ENCODE results near the gene NKAP. TPM values are rescaled to one million over a fixed set of nuclear protein-coding genes. Genes with fewer than 3 reads are reported as not detected.

NKAP gene
- total RNA-seq, 6 experiments from 2014 or later = 5.7 to 7.5 (median 6.7) TPM

GRCh38 chrX:119919835-119920585 lies 23.5 kb downstream of the NKAP start:
- TF ChIP-seq, protein P1, sequence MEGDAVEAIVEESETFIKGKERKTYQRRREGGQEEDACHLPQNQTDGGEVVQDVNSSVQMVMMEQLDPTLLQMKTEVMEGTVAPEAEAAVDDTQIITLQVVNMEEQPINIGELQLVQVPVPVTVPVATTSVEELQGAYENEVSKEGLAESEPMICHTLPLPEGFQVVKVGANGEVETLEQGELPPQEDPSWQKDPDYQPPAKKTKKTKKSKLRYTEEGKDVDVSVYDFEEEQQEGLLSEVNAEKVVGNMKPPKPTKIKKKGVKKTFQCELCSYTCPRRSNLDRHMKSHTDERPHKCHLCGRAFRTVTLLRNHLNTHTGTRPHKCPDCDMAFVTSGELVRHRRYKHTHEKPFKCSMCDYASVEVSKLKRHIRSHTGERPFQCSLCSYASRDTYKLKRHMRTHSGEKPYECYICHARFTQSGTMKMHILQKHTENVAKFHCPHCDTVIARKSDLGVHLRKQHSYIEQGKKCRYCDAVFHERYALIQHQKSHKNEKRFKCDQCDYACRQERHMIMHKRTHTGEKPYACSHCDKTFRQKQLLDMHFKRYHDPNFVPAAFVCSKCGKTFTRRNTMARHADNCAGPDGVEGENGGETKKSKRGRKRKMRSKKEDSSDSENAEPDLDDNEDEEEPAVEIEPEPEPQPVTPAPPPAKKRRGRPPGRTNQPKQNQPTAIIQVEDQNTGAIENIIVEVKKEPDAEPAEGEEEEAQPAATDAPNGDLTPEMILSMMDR (IDR thresholded peaks at IDR 0.05) = no peak
- Mint-ChIP-seq H3K27me3 (ENCODE audit: insufficient read depth) (no peaks in the 10 kb centered on the region; the same call in 1 of the 2 replicates), H3K36me3 (ENCODE audit: low read depth) (0 out of 2 replicates have a peak, but pooled peaks cover 2% of the 10 kb centered on the region), H3K4me3 (no peak overlapping the region), H3K9me3 (no peaks in the 10 kb centered on the region), H3K4me1 (ENCODE audit: low read depth) (no peaks in the 10 kb centered on the region), H3K27ac (no peak overlapping the region)
- no peak for DNase-seq

- no peak for DNase-seq
- Mint-ChIP-seq H3K27me3 (ENCODE audit: insufficient read depth) (no peaks in the 10 kb centered on the region; the same call in 1 of the 2 replicates), H3K4me3 (no peak overlapping the region), H3K9me3 (no peaks in the 10 kb centered on the region), H3K4me1 (ENCODE audit: low read depth) (no peaks in the 10 kb centered on the region), H3K36me3 (ENCODE audit: low read depth) (no peaks in the 10 kb centered on the region), H3K27ac (no peak overlapping the region)
- TF ChIP-seq, protein P1 (IDR thresholded peaks at IDR 0.05) = no peak
Observed at GRCh38 chrX:119917877-119918276, 25.7 kb downstream of the NKAP start.

- TF ChIP-seq, protein P1 (IDR thresholded peaks at IDR 0.05) = no peak
- DNase-seq = no peak
- no peak overlapping the region for H3K27ac Mint-ChIP-seq
- H3K4me1 Mint-ChIP-seq (ENCODE audit: low read depth) = no peaks in the 10 kb centered on the region
- H3K4me3 Mint-ChIP-seq = no peak overlapping the region
- H3K27me3 Mint-ChIP-seq (ENCODE audit: insufficient read depth) = peaks cover 1% of the 10 kb centered on the region
- no peaks in the 10 kb centered on the region for H3K9me3 Mint-ChIP-seq
- no peaks in the 10 kb centered on the region for H3K36me3 Mint-ChIP-seq (ENCODE audit: low read depth)
Observed at GRCh38 chrX:119916310-119916709, 27.2 kb downstream of the NKAP start.

DNA sequence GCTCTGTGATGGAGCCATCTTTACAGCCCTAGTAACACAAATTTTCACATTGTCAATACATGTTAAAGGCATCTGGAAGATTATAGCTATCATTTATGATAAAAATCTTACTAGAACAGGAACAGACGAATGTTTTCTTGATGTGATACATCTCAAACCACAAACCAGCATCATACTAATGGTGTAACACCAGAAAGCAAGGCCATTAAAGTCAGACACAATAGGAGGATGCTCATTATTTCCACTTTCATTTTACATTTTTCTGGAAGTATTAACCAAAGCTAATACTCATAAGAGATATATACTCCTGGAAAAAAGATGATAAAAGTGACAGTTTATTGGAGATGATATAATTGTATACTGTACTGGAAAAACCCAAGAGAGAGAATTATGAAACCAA lies 42.6 kb downstream of the NKAP start:
- peaks cover 7% of the 10 kb centered on the region for H3K27me3 Mint-ChIP-seq (ENCODE audit: insufficient read depth)
- TF ChIP-seq, protein P1 (IDR thresholded peaks at IDR 0.05) = no peak
- H3K27ac Mint-ChIP-seq = no peak overlapping the region
- DNase-seq = no peak
- no peaks in the 10 kb centered on the region for H3K36me3 Mint-ChIP-seq (ENCODE audit: low read depth)
- H3K4me3 Mint-ChIP-seq = no peak overlapping the region
- H3K4me1 Mint-ChIP-seq (ENCODE audit: low read depth) = no peaks in the 10 kb centered on the region
- H3K9me3 Mint-ChIP-seq = no peaks in the 10 kb centered on the region

GRCh38 chrX:119899125-119899524 lies 44.4 kb downstream of the NKAP start:
- Mint-ChIP-seq H3K27ac (no peak overlapping the region), H3K9me3 (no peaks in the 10 kb centered on the region), H3K27me3 (ENCODE audit: insufficient read depth) (peaks cover 7% of the 10 kb centered on the region; the same call in 1 of the 2 replicates), H3K4me1 (ENCODE audit: low read depth) (no peaks in the 10 kb centered on the region), H3K36me3 (ENCODE audit: low read depth) (no peaks in the 10 kb centered on the region), H3K4me3 (no peak overlapping the region)
- TF ChIP-seq, protein P1 (IDR thresholded peaks at IDR 0.05) = no peak
- DNase-seq = no peak

All from HFFc6 (cell line).